Stimulated activated CD8-positive, alpha-beta memory T cell treated with anti-CD3 and anti-CD28 coated beads, Interleukin-2, amount 100 ng/mL, for 1 hour (primary cell): ENCODE measurements around the gene RGPD6.
"Not testable (repeated sequence)": the region's sequence is repeated elsewhere in the genome, so short reads cannot be mapped to it uniquely, and the experiment has no call there.

Experiments used
- DNase-seq, 2 donors: peaks; one replicate each; pipeline ENCODE4 v3.0.0-alpha.2; 2020; ENCODE audit warnings: low read depth in 2 of 2

The RGPD6 gene

DNA sequence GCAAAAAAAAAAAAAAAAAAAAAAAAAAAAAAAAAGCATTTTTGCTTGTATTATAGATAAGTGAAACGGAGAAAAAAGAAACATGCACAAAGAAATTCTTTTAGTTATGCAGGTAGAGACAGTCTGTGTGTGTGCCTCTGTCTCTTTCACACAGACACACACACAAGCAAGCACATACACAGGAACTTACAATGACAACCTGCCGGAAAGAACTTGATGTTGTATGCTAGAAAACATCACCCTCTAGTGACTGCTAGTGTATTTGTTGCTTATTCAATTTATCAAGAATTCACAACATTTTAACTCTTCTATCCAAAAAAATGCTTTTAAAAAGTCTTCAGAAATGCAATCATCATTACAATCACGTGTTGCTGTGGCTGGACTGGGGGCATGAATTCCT is 95.8 kb downstream of the RGPD6 start:
- not testable (repeated sequence) for DNase-seq

DNA sequence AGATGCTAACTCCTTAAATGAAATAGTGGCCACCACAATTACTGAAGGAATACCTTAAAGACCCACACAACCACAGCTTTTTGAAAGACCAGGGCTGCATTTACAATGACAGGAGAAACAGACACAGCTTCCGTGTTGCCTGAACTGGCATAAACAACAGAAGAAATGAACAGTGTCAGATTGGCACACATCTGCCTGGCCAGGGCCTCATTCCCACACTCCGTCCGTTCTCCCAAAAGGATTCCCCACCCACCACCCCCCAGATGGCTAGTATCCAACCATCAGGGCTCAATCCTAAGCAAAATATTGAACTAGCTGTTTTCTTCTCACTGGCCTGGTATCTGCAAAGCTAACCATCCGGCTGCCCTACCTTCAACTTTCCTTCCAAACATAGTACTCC is 96.9 kb downstream of the RGPD6 start:
- not testable (repeated sequence) for DNase-seq

DNA sequence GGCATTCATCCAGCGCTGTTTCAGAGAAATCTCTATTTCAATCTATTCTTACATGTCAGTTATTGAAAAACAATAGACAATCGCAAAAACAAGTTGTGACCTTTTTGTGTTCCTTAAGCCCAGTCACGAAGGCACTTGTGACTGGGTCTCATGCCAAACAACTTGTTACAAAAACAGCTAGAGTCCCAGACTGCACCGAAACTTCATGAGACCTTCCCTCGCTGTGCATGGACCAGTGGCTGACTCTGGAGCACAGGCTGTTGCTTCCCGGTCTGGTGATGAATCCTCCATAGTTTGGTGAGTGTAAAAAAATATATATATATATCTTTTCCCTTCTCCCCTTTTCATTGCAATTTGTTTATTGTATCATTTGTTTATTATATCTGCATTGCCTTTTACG is 99.7 kb downstream of the RGPD6 start:
- DNase-seq, result not testable (repeated sequence)

DNA sequence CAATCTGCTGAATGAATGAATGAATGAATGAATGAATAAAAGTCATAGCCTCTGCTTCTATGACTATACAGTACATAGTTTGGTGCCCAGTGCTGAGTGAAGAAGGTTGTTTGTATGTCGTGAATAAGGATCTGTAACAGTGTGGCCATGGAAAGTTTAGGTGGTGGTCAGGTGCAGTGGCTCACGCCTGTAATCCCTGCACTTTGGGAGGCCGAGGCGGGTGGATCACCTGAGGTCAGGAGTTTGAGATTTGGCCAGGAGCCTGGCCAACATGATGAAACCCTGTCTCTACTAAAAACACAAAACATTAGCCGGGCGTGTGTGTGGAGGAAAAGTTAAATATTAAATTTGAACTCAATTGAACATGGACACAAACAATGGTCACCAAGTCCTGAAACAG is 100.1 kb downstream of the RGPD6 start:
- not testable (repeated sequence) for DNase-seq

DNA sequence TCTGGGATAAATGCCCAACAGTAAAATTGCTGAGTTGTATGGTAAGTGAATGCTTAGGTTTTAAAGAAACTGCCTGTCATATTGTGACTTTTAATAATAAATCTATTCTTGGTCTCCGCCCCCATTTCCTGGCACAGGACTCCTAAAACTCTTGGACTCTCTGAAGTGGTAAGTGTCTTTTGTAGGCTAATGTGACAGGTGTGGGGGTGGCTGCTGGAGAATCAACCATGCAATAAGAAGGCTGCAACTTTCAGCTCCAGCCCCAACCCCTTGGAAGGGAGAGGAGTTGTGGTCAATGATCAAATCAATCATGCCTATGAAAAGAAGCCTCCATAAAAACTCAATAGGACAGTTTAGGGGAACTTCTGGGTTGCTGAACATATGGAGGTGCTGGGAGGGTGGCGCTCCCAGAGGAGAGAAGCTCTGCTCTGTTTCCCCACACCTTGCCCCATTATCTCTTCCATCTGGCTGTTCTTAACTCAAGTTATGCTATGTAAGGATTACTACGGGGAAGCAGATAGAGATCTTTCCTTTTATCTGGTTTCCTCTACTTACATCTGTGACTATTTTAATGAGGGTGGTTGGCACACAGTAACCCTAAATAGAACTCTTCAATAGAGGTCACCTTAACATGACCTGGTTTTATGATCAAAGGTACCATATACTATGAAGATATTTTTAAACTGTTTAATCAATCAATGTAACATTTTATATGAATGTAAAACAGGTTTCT is 101.2 kb downstream of the RGPD6 start:
- not testable (repeated sequence) for DNase-seq

DNA sequence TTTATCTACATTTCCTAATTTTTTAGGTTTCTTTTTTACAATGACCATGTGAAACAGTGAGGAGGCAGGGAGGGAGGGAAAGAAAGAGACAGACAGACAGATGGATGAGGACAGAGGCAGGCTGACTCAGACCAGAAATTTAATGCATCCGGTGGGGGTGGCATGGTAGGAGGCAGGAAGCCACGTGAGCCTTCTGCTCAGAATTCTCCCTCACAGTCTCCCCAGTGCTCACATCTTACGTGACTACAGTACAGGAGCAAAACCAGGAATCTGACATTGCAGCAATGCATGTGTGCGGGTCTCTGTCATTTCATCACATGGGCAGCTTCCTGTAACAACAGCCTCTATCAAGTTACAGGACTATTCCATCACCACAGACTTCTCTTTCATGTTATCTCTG is 102.1 kb downstream of the RGPD6 start:
- not testable (repeated sequence) for DNase-seq

DNA sequence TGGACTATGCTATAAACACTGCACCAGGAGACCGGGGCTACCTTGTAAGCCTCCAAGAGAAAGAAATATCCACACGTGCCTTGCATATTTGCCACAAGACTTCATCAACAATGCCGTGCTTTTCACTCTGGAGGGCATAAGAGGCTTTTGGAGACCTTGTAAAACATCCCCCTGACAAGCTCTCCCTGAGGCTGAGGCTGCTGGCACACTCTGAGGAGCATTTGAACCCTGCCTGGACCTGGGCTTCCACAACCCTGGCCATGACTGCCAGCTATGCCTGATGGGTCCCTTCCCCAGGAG is 104.0 kb downstream of the RGPD6 start:
- DNase-seq, result not testable (repeated sequence)

DNA sequence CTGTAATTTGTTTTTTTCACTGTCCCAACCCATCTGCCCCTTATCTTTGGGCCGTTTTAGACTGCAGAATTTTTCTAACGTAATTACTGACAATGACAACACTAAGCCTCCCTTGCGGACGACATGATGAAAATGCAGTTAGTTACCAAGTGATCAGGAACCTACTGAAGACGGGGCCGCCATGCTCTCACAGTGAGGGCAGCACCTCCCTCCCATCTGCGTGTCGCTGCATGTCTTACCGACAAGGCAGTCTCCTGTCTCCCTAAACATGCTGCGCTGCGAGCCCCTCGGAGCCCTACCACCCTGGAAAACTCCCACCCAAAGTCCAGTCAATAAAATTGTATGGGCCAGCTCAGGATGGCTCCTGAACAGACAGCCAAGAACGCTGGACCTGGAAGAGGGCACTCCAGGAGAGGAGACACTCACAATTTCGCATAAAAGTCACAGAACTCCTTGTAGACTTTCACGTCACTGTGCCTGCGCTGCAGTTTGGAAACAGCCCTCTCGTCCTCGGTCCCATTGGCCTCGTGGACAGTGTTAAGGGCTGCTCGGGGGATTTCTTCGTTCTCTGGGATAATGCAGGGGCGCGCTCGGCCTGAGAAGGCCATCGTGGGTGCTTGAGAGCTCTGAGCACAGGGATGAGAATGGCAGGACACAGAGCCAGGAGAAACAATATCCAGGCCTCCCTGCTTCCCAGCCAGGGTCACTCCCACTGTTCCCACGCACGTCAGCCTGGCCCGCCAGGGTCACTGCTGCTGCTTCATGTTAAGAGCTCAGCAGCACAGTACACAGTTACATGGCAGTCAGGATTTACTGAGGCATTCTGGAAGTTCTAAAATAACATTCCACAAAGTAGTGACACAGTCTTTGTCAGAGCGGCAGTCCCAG is 104.6 kb downstream of the RGPD6 start, which contains the start of gene LIMS4:
LIMS4 (minus strand) TSS at position 646 of the 888 bp plus-strand sequence; CDS start at position 608, 38 bp downstream.
- not testable (repeated sequence) for DNase-seq

DNA sequence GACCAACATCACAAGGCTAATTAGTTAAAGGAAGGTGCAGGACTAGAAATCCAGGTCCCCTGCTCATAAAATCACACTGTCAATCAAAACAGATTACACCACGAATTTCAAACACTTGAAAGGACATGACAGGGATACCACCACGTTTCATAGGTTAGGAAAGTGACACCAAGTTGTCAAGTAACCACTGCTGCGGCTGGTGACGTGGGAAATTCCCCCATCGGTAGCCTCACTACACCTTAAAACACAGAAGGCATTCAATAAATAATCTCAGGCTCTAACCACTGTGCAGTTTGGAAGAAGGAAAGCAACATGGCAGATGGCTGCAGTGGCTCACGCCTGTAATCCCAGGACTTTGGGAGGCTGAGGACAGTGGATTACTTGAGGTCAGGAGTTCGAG is 108.1 kb downstream of the RGPD6 start:
- not testable (repeated sequence) for DNase-seq

DNA sequence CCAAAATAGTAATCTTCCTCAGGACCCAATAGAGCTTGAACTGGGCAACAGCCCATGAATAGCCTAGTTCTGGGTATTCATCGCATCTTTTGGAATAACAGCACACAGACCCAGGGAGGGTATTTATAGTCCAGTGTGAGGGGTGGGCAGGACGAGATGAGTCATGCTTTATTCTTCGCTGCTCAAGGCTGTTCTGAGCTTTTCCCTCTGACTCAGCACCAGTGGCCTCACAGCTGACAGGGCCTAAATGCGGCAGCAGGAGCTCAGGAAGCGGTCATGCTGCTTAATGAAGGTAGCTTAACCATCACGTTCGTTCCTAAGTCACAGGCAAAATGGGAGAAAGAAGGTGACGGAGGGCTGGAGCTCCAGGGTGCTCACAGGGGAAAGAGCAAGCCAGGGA is 111.7 kb downstream of the RGPD6 start:
- DNase-seq, result not testable (repeated sequence)
